Inflammatory macrophage treated with lipopolysaccharide for 4 hours (primary cell): ENCODE results near the gene RRM1.
"Not testable (repeated sequence)": the region's sequence is repeated elsewhere in the genome, so short reads cannot be mapped to it uniquely, and the experiment has no call there.

ENCODE experiments used
- DNase-seq: peaks from one replicate; pipeline ENCODE4 v3.0.0-alpha.2; 2020

The RRM1 gene

DNA sequence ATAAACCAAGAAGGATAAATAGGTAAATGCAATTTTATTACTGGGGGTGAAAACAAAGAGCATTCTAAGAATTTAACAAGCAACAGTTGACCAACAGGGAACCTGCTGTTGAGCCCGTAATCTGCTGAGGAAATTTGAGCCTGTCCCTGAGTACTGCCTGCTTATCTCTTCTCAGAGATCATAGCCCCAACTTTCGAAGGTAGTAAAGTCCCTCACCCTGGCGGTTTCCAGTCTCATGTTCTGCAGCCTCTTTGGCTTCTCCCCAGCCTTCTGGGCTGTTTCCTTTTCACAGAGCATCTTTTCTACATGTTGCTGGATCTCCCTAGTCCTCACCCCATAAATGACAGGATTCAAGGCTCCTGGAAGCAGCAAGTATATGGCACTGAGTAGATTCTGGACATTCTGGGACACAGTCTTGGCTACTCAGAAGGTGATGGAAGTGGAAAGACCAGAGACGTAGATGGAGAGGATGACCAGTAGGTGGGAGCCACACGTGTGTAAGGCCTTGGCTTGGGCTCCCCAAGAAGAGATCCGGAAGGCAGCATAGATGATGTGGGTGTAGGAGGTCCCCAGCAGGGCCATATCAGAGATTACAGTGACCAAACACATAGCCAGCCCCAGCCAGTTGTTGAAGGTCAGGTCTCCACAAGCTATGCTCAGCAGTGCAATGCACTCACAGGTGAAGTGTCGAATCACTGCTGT lies 51.6 kb downstream of the RRM1 start:
- no peak for DNase-seq

DNA sequence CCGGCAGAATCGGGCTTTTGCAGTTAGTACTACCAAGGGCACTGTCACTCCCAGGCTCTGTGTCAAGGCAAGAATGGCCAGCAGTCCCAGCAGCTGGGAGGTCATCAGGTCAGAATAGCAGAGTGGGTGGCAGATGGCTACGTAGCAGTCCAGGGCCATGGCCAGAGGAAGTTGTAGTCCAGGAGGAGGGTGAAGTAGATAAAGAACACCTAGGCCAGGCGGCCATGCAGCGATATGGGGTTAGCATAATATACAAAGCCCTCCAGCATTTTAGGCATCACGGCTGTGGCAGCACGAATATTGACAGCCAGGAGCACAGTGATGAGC lies 52.1 kb downstream of the RRM1 start:
- no peak for DNase-seq

DNA sequence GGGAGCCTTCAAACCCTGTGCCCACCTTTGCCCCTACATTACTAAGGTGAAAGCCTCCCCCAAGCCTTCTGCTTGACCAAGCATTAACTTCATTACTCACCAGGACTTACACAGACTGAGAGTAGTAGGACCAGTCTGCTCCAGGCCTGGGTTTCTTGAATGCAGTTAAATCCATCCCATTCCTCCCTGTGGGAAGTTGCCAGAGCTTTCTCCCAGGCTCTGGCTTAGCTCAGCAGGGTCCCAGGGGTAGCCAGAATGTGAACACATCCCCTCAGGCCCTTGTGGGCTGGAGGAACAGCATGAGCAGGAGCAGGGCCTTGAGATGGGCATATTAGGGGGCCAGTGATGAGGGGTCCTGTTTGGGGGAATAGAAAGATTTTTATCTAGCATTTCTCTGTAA lies 59.9 kb downstream of the RRM1 start:
- DNase-seq: no peak

DNA sequence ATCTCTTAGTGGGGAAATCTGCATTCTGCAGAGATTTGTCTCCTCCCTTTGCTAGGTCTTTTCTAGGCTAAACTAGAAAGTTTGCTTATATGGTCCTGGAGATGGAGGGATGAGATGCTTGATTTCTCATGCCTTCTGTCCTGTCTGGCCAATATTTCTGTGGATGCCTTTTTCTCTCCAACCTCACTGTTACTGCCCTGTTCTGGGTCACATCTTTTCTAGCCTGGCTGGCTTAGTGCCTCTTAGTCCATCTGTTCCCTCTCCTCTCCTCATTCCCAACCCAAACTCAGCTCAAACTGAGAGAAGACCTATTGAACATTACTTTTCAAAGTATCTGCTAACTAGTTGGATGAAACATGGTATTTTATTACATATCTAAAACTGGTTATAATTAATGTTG lies 62.0 kb downstream of the RRM1 start:
- no peak for DNase-seq

DNA sequence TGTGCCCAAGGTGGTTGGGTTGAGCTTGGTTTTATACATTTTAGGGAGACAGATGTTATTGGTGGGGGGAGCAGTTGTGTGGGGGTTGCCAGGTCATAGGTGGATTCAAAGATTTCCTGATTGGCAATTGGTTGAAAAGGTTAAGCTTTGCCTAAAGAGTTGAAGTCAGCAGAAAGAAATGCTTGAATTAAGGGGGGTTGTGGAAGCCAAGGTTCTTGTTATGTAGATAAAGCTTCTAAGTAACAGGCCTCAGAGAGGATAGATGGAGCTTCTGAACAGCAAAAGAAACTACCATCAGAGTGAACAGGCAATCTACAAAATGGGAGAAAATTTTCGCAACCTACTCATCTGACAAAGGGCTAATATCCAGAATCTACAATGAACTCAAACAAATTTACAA lies 64.2 kb downstream of the RRM1 start:
- DNase-seq: not testable (repeated sequence)

DNA sequence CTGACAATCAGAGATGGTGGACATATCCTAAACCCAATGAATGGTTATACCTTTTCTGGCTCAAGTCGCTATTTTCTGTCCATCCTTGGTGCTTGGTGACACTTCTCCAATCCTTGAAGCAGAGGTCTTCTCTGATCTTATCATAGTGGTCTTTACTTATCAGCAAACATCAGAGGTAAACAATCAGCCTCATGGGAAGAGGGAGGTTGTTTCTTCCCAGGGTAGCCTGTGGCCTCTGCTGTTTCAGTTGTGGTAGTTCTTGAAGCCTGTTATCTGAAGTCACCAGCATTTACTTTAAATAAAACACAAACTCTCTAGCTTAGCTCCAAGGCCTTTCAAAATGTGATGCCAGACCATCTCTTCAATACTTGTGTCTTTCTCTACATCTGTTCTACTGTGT lies 66.7 kb downstream of the RRM1 start:
- no peak for DNase-seq

DNA sequence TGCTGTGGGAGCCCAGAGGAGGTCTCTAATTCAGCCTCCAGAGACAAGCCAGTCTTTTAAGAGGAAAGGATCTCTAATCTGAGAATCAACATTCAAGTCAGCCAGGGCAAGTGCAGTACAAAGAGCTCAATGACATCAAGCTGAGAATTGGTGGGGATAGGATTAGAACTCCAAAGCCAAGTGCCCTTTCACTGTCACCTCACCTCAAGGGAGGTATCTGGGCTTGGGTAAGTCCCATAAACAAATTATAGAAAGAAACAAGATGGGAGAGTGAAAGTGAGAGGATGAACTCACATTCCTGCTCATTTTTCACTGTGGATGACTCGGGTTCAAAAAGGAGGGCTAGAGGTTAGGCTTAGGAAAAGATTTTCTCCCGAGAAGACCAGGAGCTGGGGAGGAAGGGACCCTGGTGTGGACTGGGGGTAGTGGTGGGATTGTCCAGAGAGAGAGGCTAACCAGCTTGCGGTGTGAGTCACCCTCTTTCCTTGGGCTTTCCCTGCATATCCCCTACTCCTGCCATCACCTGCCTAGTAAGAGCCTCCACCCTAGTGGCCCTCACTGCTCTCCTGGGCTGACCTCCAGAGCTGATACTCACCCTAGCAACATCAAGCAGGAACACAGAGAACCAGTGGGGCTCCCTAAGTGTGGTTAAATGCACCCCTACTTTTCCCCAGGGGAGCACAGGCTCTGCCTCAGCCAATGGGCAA lies 70.4 kb downstream of the RRM1 start:
- no peak for DNase-seq

DNA sequence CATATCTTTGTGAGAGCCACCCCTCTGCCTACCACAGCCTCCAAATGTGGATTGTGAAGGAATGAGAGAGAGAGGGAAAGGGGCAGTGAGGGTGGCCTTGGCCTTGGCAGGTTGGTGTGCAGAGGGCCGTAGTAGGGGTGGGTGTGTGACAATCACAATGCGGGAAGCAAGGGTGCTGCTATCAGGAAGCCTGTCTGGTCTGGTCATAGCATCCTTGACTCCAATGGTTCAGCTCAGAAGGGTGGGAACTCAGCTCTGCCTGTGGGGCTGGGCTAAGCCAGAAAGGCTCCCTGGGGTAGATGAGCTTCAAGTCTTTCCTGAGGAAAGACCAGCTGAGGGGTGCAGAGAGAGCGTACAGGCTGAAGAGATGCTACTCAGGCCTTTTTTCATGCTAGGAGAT lies 72.7 kb downstream of the RRM1 start:
- no peak for DNase-seq

DNA sequence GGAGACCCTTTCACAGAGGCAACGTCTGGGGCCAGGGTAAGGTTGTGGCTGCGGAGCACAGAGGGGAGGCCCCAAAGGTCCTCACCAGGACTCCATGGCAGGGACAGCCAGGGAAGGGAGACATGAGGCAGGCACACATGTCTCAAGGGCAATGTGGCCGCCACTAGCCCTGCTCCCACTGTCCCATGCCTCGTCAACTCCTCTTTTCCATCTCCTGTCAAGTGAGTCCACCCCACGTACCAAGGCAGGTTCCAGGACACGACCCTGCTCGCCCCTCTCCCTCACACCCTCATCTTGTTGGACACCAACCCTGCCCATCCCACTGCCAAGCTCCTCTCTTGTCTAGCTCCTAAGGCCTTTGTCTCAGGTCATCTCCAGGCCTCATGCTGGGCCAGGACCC lies 73.2 kb downstream of the RRM1 start:
- no peak for DNase-seq

DNA sequence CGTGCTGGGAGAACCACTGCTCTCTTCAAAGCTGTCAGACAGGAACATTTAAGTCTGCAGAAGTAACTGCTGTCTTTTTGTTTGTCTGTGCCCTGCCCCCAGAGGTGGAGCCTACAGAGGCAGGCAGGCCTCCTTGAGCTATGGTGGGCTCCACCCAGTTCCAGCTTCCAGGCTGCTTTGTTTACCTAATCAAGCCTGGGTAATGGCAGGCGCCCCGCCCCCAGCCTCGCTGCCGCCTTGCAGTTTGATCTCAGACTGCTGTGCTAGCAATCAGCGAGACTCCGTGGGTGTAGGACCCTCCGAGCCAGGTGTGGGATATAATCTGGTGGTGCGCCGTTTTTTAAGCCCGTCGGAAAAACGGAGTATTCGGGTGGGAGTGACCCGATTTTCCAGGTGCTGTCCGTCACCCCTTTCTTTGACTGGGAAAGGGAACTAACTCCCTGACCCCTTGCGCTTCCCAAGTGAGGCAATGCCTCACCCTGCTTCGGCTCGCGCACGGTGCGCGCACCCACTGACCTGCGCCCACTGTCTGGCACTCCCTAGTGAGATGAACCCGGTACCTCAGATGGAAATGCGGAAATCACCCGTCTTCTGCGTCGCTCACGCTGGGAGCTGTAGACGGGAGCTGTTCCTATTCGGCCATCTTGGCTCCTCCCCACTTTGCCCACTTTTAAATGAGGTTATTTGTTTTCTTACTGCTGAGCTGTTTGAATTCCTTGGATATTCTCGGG lies 81.2 kb downstream of the RRM1 start:
- DNase-seq: not testable (repeated sequence)

DNA sequence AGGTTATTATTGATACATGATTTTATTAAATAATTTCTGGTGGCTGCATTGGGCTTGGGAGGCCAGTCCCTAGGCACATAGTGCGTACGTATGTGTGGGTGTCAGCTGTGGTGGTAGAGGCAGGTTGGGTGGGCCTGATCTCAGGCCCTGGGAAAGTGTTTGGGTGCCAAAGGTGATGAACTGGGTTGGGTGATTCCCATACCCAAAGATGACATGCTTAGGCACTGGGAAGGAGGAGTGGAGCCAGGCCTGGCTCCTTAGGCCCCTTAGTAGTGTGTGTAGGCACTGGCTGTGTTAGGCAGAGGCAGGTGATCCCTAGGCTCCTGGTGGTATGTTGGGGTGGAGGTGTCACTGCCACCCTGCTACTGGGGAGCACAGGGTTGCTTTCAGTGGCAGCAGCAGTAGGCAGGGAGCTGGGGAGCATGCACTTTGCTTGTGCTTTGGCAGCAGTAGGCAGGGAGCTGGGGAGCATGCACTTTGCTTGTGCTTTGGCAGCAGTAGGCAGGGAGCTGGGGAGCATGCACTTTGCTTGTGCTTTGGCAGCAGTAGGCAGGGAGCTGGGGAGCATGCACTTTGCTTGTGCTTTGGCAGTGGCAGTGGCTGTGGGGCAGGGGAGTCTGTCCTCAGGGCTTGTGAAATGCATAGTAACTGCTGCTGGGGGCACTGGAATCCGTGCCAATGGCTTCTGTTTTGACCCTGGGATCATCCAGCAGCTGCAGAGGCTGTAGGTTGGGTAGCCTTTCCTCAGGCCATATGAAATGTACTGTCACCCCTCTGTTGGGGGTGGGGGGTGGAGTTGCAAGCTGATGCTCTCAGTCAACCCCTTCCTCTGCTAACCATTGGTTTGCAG lies 84.4 kb downstream of the RRM1 start:
- DNase-seq: no peak

DNA sequence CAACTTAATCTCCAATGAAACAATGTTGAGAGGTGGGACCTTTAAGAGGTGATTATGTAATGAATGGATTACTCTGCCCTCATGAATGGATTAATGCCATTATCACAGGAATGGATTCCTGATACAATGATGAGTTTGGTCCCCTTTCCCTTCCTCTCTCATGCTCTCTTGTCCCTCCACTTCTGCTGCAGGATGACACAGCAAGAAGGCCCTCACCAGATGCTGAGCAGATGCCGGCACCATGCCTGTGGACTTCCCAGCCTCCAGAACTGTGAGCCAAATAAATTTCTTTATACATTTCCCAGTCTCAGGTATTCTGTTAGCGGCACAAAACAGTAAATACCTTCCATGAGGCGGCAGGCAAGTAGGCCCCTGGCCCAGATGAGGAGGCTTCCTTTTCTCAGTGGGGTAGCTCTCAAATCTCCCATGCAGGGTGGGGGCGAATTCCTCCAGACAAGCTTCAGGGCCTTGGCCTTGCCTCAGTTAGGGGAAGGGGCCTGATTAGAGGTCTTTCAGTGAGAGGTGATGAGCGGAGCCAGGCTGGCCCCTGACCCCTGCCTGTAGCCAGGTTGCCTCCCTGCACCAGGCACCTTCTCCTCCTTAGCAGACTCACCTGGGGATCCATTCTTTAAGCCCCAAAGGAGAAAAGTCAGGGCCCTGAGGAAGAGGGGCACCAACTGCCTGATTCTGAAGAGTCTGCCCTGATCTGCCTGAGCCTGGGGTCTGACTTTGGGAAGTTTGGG lies 86.0 kb downstream of the RRM1 start:
- DNase-seq: no peak

DNA sequence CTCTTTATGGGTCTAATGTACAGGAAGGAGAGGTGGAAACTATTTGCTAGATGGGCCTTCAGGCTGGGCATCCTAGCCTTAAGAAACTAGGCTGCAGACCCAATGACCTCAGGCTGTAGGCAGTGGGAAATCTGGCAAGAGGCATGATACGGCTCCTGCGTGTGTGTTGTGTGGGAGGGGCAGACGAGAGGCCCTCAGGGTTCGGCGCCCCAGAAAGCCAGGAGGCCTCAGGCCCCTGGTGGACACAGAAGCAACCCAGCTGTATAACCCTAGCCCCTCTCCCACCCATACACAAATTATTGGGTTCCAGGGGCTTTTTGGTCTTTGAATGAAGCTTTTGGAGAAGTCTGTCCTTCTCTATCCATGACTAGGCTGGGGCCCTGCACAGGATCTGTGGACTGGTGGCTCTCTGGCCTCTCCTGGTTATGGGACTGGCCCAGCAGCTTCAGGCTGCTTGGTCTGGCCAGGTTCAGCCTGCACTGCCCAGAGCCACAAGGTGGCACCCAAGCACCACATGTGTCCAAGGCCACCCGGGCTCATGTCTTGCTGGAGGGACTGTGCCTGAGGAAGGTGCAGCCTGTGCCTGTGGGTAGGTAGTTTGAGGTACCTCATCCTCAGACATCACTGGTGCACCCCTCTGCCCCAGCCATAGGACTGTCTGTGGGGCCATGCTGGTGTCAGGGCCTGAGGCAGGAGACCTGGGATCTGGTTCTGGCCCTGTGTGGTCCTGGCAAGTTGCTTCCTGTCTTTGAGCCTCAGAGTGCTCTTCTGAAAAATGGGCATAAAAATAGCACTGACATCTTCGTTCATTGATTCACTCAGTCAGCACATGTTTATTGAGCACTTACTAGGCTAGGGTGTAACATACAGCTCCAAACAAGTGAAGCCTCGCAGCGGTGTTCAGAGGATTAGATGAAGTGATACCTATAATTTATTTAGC lies 87.5 kb downstream of the RRM1 start:
- peak; percentile 53 for DNase-seq

DNA sequence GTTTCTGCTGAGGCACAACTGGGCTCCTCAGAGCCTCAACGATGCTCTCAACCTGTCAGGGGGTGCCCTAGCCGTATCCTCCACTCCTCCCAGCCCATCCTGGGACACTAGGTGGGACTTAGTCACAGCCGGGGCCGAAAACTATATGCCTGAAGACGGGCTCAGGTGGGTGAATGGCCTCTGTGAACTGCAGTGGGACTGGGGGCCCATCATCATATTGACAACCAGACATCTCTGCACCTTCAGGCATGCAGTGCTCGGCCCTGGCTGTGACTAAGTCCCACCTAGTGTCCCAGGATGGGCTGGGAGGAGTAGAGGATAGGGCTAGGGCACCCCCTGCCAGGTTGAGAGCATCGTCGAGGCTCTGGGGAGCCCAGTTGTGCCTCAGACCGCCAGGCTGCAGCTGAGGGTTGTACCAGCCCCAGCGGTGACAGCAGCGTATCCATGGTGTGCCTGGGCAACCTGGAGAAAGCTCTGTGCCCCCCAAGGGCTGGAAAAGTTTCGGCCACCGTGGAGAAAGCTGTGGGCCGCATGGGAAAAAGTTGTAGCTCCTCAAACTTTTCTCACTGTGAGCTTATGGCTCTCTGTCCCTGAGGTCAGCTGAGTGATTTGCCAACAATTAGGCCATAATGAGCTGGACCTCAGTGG lies 88.9 kb downstream of the RRM1 start:
- no peak for DNase-seq

DNA sequence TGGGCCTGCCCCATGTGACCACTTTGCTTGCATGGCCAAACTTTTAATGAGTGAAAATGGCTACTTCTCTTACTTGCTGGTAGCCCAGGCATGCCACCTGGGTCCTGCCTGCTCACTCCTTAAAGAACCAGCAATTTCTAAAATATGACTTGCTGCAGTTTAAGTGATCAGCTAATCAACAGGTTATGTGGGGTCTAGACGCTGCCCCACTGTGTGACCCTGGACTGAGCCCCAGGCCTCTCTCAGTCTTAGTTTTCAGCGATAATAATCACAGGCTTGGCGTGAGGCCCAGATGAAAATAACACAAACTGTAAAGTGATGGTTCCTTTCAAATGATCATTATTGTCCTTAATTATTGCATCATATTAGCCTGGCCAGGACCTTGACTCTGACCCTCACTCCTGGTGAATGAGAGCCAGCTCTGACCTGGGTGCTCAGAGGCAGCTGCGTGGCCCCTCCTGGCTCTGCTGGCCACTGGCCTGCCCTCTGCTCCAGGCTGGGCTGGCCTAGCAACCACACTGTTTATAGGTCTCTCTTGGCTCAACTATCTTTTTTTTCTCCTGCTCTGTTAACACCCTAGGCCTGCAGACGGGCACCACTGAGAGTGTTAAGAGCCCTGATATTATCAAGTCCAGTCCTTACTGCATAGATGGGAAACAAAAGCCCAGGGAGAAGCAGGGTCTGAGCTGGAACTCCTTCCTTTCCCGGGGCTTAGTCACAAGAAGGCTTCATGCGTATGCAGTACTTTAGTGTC lies 89.7 kb downstream of the RRM1 start:
- no peak for DNase-seq

DNA sequence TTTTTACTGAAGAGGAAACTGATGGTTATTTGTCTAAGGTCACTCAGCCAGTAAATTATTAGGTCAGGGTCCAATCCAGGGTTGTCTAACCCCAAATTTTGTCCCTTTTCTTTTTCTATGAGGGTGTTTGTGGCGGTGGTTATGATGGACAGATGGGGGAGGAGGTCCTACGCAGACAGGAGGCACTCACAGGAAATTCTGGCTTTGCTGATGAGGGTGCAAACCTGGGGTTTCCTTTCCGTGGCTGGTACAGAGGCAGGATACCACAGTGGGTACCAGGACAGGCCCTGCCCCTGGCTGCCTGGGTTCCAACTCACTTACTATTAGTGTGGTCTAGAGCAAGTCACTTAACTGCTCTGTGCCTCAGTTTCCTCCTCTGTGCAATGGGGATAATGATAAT lies 91.0 kb downstream of the RRM1 start:
- DNase-seq: no peak

DNA sequence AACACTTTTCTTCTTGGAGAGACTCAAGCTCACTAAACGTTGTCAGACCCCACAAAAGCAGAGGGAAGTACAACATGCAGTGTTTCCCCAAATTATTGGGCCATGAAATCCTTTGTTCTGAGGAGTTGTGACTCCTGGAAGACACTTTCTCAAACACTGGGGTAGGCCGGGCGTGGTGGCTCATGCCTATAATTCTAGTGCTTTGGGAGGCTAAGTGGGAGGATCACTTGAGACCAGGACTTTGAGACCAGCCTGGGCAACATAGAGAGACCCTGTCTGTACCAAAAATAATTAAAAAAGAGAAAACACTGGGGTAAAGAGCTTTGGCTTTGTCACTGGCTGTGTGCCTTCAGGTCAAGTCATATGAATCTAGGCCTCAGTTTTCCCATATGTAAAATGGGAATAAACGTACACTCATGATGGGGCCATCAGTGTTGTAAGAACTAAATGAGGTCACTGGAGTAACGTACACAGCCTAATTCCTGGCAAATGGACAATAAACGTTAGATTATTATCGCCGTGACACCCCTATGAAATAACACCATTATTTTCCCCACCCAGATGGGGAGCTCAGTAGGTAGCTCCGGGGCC lies 92.0 kb downstream of the RRM1 start:
- DNase-seq: no peak

DNA sequence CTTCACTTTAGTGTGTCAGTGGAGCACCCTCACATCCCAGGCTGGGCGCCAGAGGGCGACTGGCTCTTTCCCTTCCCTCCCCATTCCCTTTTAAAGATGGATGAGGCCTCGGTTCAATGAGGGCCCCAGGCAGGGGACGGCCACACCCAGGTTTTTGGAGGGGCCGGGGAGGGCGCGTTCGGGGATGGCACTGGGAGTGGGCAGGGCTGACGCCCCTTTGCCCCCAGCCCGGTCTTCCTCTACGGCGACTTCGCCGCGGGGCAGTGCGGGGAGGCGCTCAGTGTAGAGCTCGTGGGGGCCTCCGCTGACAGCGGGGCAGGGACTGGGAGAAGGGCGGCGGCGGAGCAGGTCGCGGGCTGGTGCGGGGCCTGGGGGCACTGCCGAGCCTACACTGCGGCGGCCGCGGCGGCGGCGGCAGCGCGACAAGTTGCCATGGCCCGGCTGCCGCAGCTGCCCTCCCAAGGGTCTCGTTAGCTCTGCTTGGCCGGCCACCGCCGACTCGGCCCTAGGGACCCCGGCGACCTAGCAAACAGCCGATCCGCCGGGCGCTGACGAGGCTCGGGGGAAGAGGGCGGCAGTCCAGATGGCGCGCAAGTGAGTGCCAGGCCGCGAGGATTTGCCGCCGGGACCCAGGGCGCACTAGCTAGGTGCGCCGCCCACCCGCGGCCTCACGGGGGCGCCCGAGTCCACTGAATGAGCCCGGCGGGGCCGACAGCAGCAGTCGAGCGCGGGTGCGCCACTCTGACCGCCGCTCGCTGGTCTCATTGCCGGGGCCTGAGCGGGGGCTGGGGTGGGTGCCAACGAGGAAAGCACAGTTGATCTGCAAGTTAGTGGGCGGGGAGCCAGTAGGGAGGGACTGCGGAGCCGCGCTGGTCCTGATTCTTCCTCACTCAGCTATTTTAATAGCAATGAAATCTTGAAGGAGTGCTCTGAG lies 92.7 kb downstream of the RRM1 start:
- peak; percentile 70 for DNase-seq
